IPS-18c (cell line): ENCODE measurements around the gene GORAB.

Experiments
- H3K4me3 ChIP-seq: 2 replicates; pipeline ENCODE4 v1.7.0; 2013; ENCODE audit warnings: low read depth, mild to moderate bottlenecking, low read length, moderate library complexity; ENCODE audit not compliant: insufficient read depth
- H3K9me3 ChIP-seq: one replicate; pipeline ENCODE4 v1.6.1; 2013; ENCODE audit warnings: mild to moderate bottlenecking, low read length, moderate library complexity; ENCODE audit not compliant: control insufficient read depth, insufficient read depth

Gene GORAB

DNA sequence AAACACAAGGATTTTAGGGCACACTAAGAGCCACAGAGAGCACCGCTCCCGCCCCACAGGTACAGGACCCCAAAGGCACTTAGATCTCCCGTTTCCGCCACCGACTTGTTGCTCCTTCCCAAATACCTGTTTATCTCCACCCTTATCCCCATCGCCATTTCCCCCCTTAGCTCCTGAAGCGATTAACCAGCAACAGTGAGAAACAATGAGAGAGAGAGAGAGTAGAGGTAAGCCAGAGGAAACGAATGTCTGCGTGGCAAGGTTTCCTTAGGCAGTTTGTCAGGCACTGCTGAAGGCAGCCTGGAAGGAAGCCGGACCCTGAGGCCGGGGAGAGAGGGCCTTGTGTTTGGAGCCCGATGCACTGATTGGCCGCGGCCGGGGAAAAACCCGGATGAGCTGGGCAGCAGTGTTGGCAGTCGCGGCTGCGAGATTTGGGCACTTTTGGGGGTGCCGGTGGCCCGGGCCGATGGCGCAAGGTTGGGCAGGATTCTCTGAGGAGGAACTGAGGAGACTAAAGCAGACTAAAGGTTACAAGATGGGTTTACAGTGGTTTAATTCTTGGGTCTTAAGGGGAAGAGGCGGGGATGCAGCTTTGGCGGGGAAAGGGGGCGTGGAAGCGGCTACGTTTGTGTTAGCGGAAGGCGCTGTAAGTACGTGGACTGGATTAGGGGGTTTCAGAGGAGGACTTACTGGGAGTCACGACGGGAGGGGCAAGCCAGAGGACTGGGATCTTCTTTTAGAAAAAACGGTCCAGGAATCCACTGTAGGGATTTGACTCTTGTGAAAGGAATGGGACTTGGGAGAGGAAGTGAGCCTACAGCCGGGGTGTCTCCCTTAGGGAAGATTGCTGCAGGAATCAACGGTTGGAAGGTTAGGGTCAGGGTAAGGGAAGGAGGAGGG lies at the start of gene GORAB:
TSS of gene GORAB (plus strand) at position 409 of the 900 bp plus-strand sequence. CDS start at position 467, 58 bp downstream.
- H3K9me3 ChIP-seq, result no peaks in the 10 kb centered on the region
- peak within 1 kb of the TSS; percentile 85 for H3K4me3 ChIP-seq

GRCh38 chr1:170483051-170483450 lies 48.9 kb upstream of the GORAB start:
- no peaks in the 10 kb centered on the region for H3K9me3 ChIP-seq
- no peak overlapping the region for H3K4me3 ChIP-seq

GRCh38 chr1:170487503-170487902 lies 44.5 kb upstream of the GORAB start:
- Histone ChIP-seq H3K4me3 (no peak overlapping the region), H3K9me3 (no peaks in the 10 kb centered on the region)

- H3K4me3 ChIP-seq, result no peak overlapping the region
- H3K9me3 ChIP-seq, result no peaks in the 10 kb centered on the region
These were observed 40.7 kb upstream of the GORAB start for GRCh38 chr1:170491291-170491690.

GRCh38 chr1:170494369-170494768 lies 37.6 kb upstream of the GORAB start:
- no peak overlapping the region for H3K4me3 ChIP-seq

DNA sequence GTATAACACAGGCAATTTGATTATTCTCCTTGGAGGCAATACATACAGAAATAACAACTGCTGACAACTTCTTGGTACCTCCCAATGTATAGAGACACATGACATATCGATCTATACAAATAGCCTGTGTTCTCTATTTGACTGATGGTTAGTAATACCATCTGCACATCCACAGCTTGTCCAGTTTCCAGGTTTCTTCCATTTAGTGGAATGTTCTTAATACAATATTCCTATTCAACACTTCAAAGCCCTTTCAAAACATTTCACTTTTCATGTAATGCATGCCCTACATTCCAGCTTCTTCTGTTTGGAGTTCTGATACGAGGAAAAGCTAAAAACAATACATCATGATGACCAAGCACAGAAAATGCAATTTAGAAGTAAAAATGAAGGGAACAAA lies 37.0 kb upstream of the GORAB start:
- H3K9me3 ChIP-seq, result no peaks in the 10 kb centered on the region
- no peak overlapping the region for H3K4me3 ChIP-seq

More at GRCh38 chr1:170494369-170494768, 37.6 kb upstream of the GORAB start:
- no peaks in the 10 kb centered on the region for H3K9me3 ChIP-seq

DNA sequence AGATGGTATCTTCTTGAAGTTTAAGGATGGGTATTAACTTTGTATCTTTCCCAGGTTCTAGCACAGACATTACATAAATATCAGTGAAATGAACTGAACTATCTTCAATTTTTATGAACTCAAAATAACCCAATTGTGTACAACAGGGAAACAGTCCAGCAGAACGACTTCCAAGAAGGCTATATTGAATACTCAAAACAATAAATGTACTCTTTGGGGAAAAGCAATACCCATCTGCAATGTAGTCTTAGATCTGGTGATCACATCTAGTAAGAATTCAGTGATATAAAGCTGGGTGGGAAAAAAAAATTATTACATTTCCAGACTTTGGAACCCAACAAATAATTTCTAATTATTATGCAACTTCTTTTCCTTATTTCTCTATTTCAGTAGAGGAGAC lies 33.1 kb upstream of the GORAB start:
- no peak overlapping the region for H3K4me3 ChIP-seq
- H3K9me3 ChIP-seq, result no peaks in the 10 kb centered on the region

- Histone ChIP-seq H3K4me3 (no peak overlapping the region), H3K9me3 (no peaks in the 10 kb centered on the region)
These were observed 28.3 kb upstream of the GORAB start for GRCh38 chr1:170503665-170504064.

DNA sequence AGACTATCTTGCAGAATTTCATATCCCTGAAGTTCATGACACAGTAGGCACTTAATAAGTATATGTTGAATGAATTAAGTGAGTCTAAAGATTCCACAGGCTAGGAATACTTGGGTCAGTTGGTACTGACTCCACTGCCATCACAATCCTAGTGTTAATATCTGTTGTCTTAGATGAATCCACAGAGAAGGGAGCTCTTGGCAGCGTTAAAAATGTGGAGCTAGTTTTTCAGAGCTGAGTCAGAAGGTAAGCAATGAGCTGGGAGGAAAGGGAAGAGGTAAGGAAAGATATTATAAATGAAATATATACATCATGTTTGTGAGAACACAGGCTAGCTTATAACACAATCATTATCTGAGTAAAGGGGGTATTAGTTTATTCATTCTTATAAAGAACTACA lies 21.8 kb upstream of the GORAB start:
- H3K9me3 ChIP-seq, result no peaks in the 10 kb centered on the region
- no peak overlapping the region for H3K4me3 ChIP-seq

GRCh38 chr1:170511038-170511437 lies 20.9 kb upstream of the GORAB start:
- no peak overlapping the region for H3K4me3 ChIP-seq
- H3K9me3 ChIP-seq, result no peaks in the 10 kb centered on the region

GRCh38 chr1:170513138-170513537 lies 18.8 kb upstream of the GORAB start:
- no peak overlapping the region for H3K4me3 ChIP-seq
- no peaks in the 10 kb centered on the region for H3K9me3 ChIP-seq

- no peak overlapping the region for H3K4me3 ChIP-seq
These were observed 13.7 kb upstream of the GORAB start for GRCh38 chr1:170518185-170518834.

GRCh38 chr1:170518965-170519364 lies 13.0 kb upstream of the GORAB start:
- Histone ChIP-seq H3K4me3 (no peak overlapping the region), H3K9me3 (no peaks in the 10 kb centered on the region)

More at GRCh38 chr1:170518185-170518834, 13.7 kb upstream of the GORAB start:
- no peaks in the 10 kb centered on the region for H3K9me3 ChIP-seq

DNA sequence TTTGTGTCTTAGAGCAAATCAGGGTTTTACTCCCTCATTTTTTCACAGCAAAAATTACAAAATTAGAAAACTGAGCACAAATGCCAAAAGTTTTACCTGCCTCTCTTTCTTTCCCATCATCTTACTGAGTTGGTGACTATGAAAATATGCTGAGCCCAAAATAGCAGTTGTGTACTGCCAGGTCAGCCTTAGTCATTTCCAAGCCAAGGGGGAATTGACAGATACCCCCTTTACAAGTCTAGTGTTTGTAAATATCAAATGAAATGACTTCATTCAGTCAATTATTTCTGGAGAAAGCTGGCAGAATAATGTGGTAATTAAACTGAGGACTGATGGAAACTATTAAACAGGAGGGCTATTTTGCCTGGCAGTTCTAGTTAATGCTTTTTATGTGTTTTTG lies 11.4 kb upstream of the GORAB start:
- no peak overlapping the region for H3K4me3 ChIP-seq
- no peaks in the 10 kb centered on the region for H3K9me3 ChIP-seq

DNA sequence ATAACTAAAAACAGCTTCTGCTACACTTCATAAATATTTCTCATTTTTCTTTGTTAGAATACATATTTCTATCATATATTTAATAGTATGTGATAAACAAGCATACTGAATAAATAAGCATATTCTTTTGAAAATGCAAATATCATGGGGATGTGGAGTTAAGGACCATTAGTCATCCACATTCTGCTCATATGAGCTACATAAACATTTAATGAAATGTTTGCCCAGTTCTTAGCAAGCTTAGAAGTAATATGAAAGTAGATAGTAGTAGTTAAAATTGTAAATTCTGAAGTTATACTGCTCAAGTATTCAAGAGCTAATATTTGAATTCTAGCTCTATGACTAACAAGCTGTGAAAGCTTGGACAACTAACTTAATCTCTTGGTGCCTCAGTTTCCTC lies 10.1 kb upstream of the GORAB start:
- H3K9me3 ChIP-seq, result no peaks in the 10 kb centered on the region
- no peak overlapping the region for H3K4me3 ChIP-seq

GRCh38 chr1:170530972-170531757 lies 801 bp upstream of the GORAB start:
- Histone ChIP-seq H3K4me3 (peak overlapping the region; percentile 85), H3K9me3 (no peaks in the 10 kb centered on the region)

GRCh38 chr1:170533298-170533697 lies 1.3 kb downstream of the GORAB start:
- Histone ChIP-seq H3K4me3 (peak overlapping the region; percentile 85; the same call in 1 of the 2 replicates), H3K9me3 (no peaks in the 10 kb centered on the region)
